NCI-H1694 treated with DMSO at 0.1 percent for 48 hours (cell line): Measurements from ENCODE around the gene TMEM255A.

Experiments
- DNase-seq: peaks from one replicate; lab custom pipeline; 2025; lab: John Stamatoyannopoulos, UW

Gene TMEM255A

GRCh38 chrX:120308558-120308957, 2.7 kb downstream of the TMEM255A start:
- DNase-seq: no peak

GRCh38 chrX:120306630-120307029, 4.6 kb downstream of the TMEM255A start:
- DNase-seq: no peak

- DNase-seq: no peak
Observed at GRCh38 chrX:120305531-120306141, 5.6 kb downstream of the TMEM255A start.

GRCh38 chrX:120304256-120304655, 7.0 kb downstream of the TMEM255A start:
- no peak for DNase-seq

GRCh38 chrX:120302434-120302833, 8.8 kb downstream of the TMEM255A start:
- no peak for DNase-seq

GRCh38 chrX:120301960-120302359, 9.3 kb downstream of the TMEM255A start:
- DNase-seq: no peak

GRCh38 chrX:120301497-120301896, 9.8 kb downstream of the TMEM255A start:
- no peak for DNase-seq

- no peak for DNase-seq
Observed at GRCh38 chrX:120299928-120300327, 11.3 kb downstream of the TMEM255A start.

GRCh38 chrX:120297923-120298322, 13.3 kb downstream of the TMEM255A start:
- DNase-seq: no peak

GRCh38 chrX:120294651-120295050, 16.6 kb downstream of the TMEM255A start:
- DNase-seq: no peak

GRCh38 chrX:120293015-120293414, 18.2 kb downstream of the TMEM255A start:
- DNase-seq: no peak

- DNase-seq: no peak
Observed at GRCh38 chrX:120291211-120291610, 20.1 kb downstream of the TMEM255A start.

- no peak for DNase-seq
Observed at GRCh38 chrX:120290107-120290506, 21.2 kb downstream of the TMEM255A start.

- DNase-seq: no peak
Observed at GRCh38 chrX:120287513-120288112, 23.6 kb downstream of the TMEM255A start.

GRCh38 chrX:120286733-120287512, 24.3 kb downstream of the TMEM255A start:
- no peak for DNase-seq

GRCh38 chrX:120282697-120283096, 28.6 kb downstream of the TMEM255A start:
- DNase-seq: no peak

- DNase-seq: no peak
Observed at GRCh38 chrX:120281761-120282160, 29.5 kb downstream of the TMEM255A start.

- DNase-seq: no peak
Observed at GRCh38 chrX:120281021-120281624, 30.1 kb downstream of the TMEM255A start.

- DNase-seq: no peak
Observed at GRCh38 chrX:120274958-120275357, 36.3 kb downstream of the TMEM255A start.

GRCh38 chrX:120274145-120274544, 37.1 kb downstream of the TMEM255A start:
- no peak for DNase-seq

- no peak for DNase-seq
Observed at GRCh38 chrX:120271218-120271617, 40.0 kb downstream of the TMEM255A start.

GRCh38 chrX:120270567-120270966, 40.7 kb downstream of the TMEM255A start:
- DNase-seq: no peak
